Tibial nerve (tissue), 4 donors: Measurements from ENCODE around the gene PHF21B. TPM values are rescaled to one million over a fixed set of nuclear protein-coding genes. Genes with fewer than 3 reads are reported as not detected.

Experiments used
- DNase-seq, 2 donors: peaks; one replicate each; pipeline ENCODE4 v3.0.0-alpha.2; 2019; ENCODE audit warnings: low spot score in 2 of 2
- H3K27ac ChIP-seq, 4 donors: fragments of 200-600 bp; sonication (generic) in 3 of 4; one replicate each; pipeline ENCODE4 v1.5.1; 2017 to 2019; ENCODE audit warnings: mild to moderate bottlenecking in 1 of 4
- H3K27me3 ChIP-seq, 2 donors: fragments of 200-600 bp; sonication (generic) in 1 of 2; one replicate each; pipeline versions ENCODE4 v1.5.1 to v1.6.0; 2017 to 2019
- H3K36me3 ChIP-seq, 3 donors: fragments of 200-600 bp; sonication (generic); one replicate each; pipeline ENCODE4 v1.5.1; 2018 to 2019
- H3K4me1 ChIP-seq, 4 donors: fragments of 200-600 bp; sonication (generic) in 3 of 4; one replicate each; pipeline ENCODE4 v1.5.1; 2017 to 2019
- H3K4me3 ChIP-seq, 4 donors: fragments of 200-600 bp; sonication (generic) in 3 of 4; one replicate each; pipeline ENCODE4 v1.5.1; 2017 to 2019; ENCODE audit warnings: mild to moderate bottlenecking in 1 of 4, moderate library complexity in 1 of 4
- H3K9me3 ChIP-seq, 4 donors: fragments of 200-600 bp; sonication (generic) in 3 of 4; one replicate each; pipeline ENCODE4 v1.5.1; 2017 to 2019
- CTCF ChIP-seq, 5 experiments: fragments of 200-600 bp in 3 of 5; fragments of 450-650 bp in 2 of 5; sonication (generic) in 3 of 5; IDR thresholded peaks; one replicate each; pipeline ENCODE4 v1.5.1; 2016 to 2019; ENCODE audit warnings: antibody characterized with exemption in 5 of 5, mild to moderate bottlenecking in 3 of 5, moderate library complexity in 2 of 5
- EP300 ChIP-seq, 2 donors: sonication (generic); formaldehyde crosslinking; IDR thresholded peaks; one replicate each; pipeline ENCODE4 v1.6.1; 2017; ENCODE audit warnings: antibody characterized with exemption in 2 of 2, mild to moderate bottlenecking in 1 of 2
- POLR2A ChIP-seq, 2 donors: fragments of 450-650 bp; IDR thresholded peaks; one replicate each; pipeline ENCODE4 v1.6.1; 2017; ENCODE audit warnings: antibody characterized with exemption in 2 of 2, mild to moderate bottlenecking in 2 of 2, moderate library complexity in 2 of 2
- WGBS, 2 donors: methylation state at CpG; one replicate each; pipeline ENCODE4 v1.1.5; 2018; 5-methylcytosine and 5-hydroxymethylcytosine counted together
- total RNA-seq, 4 donors: library from RNA; depleted of rRNA; stranded (reverse); fragments of >200 nt; gene quantifications; one replicate each; pipeline ENCODE4 v1.1.0, GENCODE V29; 2016

The PHF21B gene
- total RNA-seq, 4 donors from 2014 or later: 0.39 to 4.2 (median 0.90) TPM; not detected in 1

DNA sequence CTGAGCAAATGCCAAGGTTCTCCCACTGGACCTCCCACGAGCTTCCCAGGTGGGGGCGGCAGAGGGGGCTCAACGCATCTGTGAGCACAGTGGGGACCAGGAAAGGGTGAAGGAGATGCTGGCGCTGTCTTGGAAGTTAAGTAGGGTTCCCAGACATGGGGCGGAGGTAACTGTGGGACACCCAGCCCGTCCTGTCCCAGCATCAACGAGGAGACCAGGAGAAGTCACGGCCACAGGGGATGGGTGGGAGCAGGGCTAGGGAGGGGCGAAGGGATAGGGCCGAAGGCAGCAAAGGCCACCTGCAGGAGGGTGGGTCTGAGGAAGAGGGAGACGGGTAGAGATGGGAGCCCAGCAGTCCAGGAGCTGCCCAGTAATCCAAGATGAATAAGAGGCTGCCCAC lies 70.4 kb downstream of the PHF21B start:
- Histone ChIP-seq H3K4me3 (no peak overlapping the region), H3K36me3 (no peaks in the 10 kb centered on the region), H3K9me3 (no peaks in the 10 kb centered on the region), H3K4me1 (no peaks in the 10 kb centered on the region), H3K27me3 (peaks cover 0 to 14% of the 10 kb centered on the region in 2 donors), H3K27ac (no peak overlapping the region)
- DNase-seq: no peak
- TF ChIP-seq POLR2A (IDR thresholded peaks at IDR 0.05) (no peak), EP300 (IDR thresholded peaks at IDR 0.05) (no peak), CTCF (IDR thresholded peaks at IDR 0.05) (no peak)
- WGBS, 2 donors: 78 to 81% methylated on average over 11 of the region's 11 CpGs

- no peaks in the 10 kb centered on the region for H3K36me3 ChIP-seq
- no peak overlapping the region for H3K4me3 ChIP-seq
- no peaks in the 10 kb centered on the region for H3K4me1 ChIP-seq
- no peak overlapping the region for H3K27ac ChIP-seq
- no peak for DNase-seq
- no peak for TF ChIP-seq EP300 (IDR thresholded peaks at IDR 0.05)
- no peaks in the 10 kb centered on the region for H3K9me3 ChIP-seq
- H3K27me3 ChIP-seq: peaks cover 0 to 14% of the 10 kb centered on the region in 2 donors
- 54 to 69% methylated on average over 14 of the region's 14 CpGs for WGBS, 2 donors
These were observed 70.9 kb downstream of the PHF21B start for GRCh38 chr22:44938886-44939285.

DNA sequence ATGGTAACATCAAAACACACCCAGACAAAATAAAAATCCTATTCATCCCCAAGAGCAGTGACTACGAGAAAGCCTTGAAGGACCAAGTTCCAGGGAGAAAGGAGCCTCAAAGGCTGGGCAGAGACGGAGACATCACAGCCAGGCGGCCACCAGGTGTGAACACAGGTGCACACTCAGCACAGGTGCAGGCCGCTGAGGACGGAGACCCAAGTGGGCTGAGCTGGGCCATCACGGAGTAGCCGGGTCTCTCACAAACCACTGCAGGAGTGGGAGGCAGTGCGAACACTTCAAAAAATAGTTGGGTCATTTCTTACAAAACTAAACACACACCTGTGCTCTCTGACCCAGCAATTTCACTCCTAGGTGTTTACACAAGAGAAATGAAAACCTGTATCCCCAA lies 72.6 kb downstream of the PHF21B start:
- DNase-seq: no peak
- Histone ChIP-seq H3K27me3 (peaks cover 0 to 14% of the 10 kb centered on the region in 2 donors), H3K27ac (no peak overlapping the region), H3K4me1 (no peaks in the 10 kb centered on the region), H3K36me3 (no peaks in the 10 kb centered on the region), H3K9me3 (no peaks in the 10 kb centered on the region), H3K4me3 (no peak overlapping the region)
- 66 to 77% methylated on average over 8 of the region's 8 CpGs for WGBS, 2 donors
- no peak for TF ChIP-seq CTCF (IDR thresholded peaks at IDR 0.05)
- no peak for TF ChIP-seq POLR2A (IDR thresholded peaks at IDR 0.05)
- TF ChIP-seq EP300 (IDR thresholded peaks at IDR 0.05): no peak

DNA sequence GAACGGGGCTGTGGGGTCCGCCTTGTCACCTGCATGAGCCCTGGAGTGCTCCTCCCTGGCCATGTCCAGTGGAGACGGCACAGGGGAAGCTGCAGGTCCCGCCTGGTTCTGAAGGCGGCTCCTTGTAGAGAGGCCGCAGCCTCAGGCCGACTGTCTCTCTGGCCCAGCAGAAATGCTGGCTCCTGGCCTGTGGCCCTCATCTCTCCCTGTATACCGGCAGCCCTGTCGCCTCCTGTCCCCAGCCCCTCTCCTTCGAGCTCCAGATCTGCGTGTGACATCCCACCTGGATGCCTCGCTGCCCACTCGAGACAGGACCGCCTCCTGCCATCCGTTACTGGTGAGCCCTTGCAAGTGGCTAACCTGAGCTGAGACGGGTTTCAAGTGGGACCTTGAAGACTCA lies 73.6 kb downstream of the PHF21B start:
- Histone ChIP-seq H3K36me3 (no peaks in the 10 kb centered on the region), H3K4me3 (no peak overlapping the region), H3K27me3 (peaks cover 0 to 10% of the 10 kb centered on the region in 2 donors), H3K27ac (no peak overlapping the region), H3K4me1 (peaks cover 0 to under 1% (median 0%) of the 10 kb centered on the region in 4 donors), H3K9me3 (no peaks in the 10 kb centered on the region)
- DNase-seq: no peak
- 82 to 87% methylated on average over 15 to 16 of the region's 16 CpGs for WGBS, 2 donors
- no peak for TF ChIP-seq POLR2A (IDR thresholded peaks at IDR 0.05)

- no peak overlapping the region for H3K4me3 ChIP-seq
- TF ChIP-seq POLR2A (IDR thresholded peaks at IDR 0.05) (no peak), CTCF (IDR thresholded peaks at IDR 0.05) (no peak), EP300 (IDR thresholded peaks at IDR 0.05) (no peak)
- H3K27me3 ChIP-seq: peaks cover 0 to 6% of the 10 kb centered on the region in 2 donors
- H3K9me3 ChIP-seq: no peaks in the 10 kb centered on the region
- no peaks in the 10 kb centered on the region for H3K36me3 ChIP-seq
- DNase-seq: no peak
- 81 to 83% methylated on average over 11 of the region's 11 CpGs for WGBS, 2 donors
- H3K4me1 ChIP-seq: peaks cover 0 to 5% (median 0%) of the 10 kb centered on the region in 4 donors
- no peak overlapping the region for H3K27ac ChIP-seq
These were observed 74.1 kb downstream of the PHF21B start for GRCh38 chr22:44935724-44936123.

GRCh38 chr22:44934454-44934735 lies 75.4 kb downstream of the PHF21B start:
- Histone ChIP-seq H3K27ac (no peak overlapping the region), H3K4me3 (no peak overlapping the region), H3K9me3 (no peaks in the 10 kb centered on the region), H3K27me3 (no peaks in the 10 kb centered on the region), H3K4me1 (peaks cover 0 to 10% (median 0%) of the 10 kb centered on the region in 4 donors), H3K36me3 (no peaks in the 10 kb centered on the region)
- 64 to 89% methylated on average over 5 to 6 of the region's 6 CpGs for WGBS, 2 donors
- DNase-seq: no peak
- no peak for TF ChIP-seq CTCF (IDR thresholded peaks at IDR 0.05)
